ENCODE results near the gene WWOX. TPM values are rescaled to one million over a fixed set of nuclear protein-coding genes. Genes with fewer than 3 reads are reported as not detected.

Gene WWOX
- total and polyA plus RNA-seq, 2 of the 4 experiments (the other 2 are of a cell fraction): 2.7 to 5.4 TPM

GRCh38 chr16:78656887-78657286 is 557.4 kb downstream of the WWOX start:
- Histone ChIP-seq H2AFZ (replicated peaks; ENCODE audit: low read length, poor library complexity) (no peak overlapping the region), H3K36me3 (ENCODE audit: control insufficient read depth, insufficient read depth, low read length) (no peaks in the 10 kb centered on the region), H3K27ac (ENCODE audit: insufficient read depth, low read length) (no peak overlapping the region), H3K9me1 (ENCODE audit: insufficient read depth, low read length) (no peaks in the 10 kb centered on the region), H2BK5ac (ENCODE audit: low read depth, low read length, poor library complexity, severe bottlenecking) (no peak overlapping the region), H2BK15ac (ENCODE audit: low read depth, low read length) (no peak overlapping the region), H3K79me1 (ENCODE audit: low read depth in 1 of 2, low read length in 2 of 2) (no peaks in the 10 kb centered on the region), H3K56ac (ENCODE audit: extremely low read depth, insufficient read depth, low read length) (no peak overlapping the region), H2AK5ac (ENCODE audit: low read depth, low read length) (no peak overlapping the region), H2BK20ac (ENCODE audit: low read depth, low read length) (no peak overlapping the region), H4K91ac (ENCODE audit: insufficient read depth, low read depth, low read length) (no peak overlapping the region), H3K27me3 (ENCODE audit: control insufficient read depth, insufficient read depth, low read length) (no peaks in the 10 kb centered on the region), H3K4me2 (ENCODE audit: low read depth, low read length) (no peak overlapping the region), H3K23ac (ENCODE audit: low read depth, low read length) (no peak overlapping the region), H3K18ac (ENCODE audit: low read depth, low read length) (no peak overlapping the region), H3K9ac (ENCODE audit: low read depth, low read length) (no peak overlapping the region), H3K4me1 (ENCODE audit: control insufficient read depth, insufficient read depth, low read length) (no peaks in the 10 kb centered on the region), H4K5ac (ENCODE audit: low read depth, low read length) (no peak overlapping the region), H4K8ac (ENCODE audit: low read depth in 2 of 2, low read length in 2 of 2) (no peak overlapping the region), H3K14ac (replicated peaks; ENCODE audit: low read depth, low read length) (no peak overlapping the region), H3K9me3 (ENCODE audit: control insufficient read depth, insufficient read depth, low read length) (peaks cover 18% of the 10 kb centered on the region), H3K4ac (ENCODE audit: low read depth, low read length) (no peak overlapping the region), H2AK9ac (replicated peaks; ENCODE audit: low read depth, low read length, poor library complexity) (no peak overlapping the region), H4K20me1 (ENCODE audit: insufficient read depth, low read length) (no peaks in the 10 kb centered on the region), H3K4me3 (ENCODE audit: insufficient read depth, low read depth, low read length) (no peak overlapping the region), H2BK120ac (ENCODE audit: low read depth, low read length) (no peak overlapping the region)
- ChIA-PET CTCF (no interaction called here), POLR2A (ENCODE audit: unreplicated experiment) (no interaction called here)
- DNase-seq (no peak), ATAC-seq (ENCODE audit: low read depth) (no peak)
- no TSS peak for BruUV-seq (replicated peaks)
- no CpG with 5 or more reads among the region's 10 CpGs for WGBS, 2 experiments (ENCODE audit: extremely low coverage in 2 of 2, insufficient read length in 1 of 2)
- in situ Hi-C loops (cut with MboI; ENCODE audit: low sequenced_read_pairs) (no loop called here), dilution Hi-C loops (cut with HindIII; ENCODE audit: low sequenced_read_pairs, unreplicated experiment) (no loop called here), intact Hi-C loops (cut with micrococcal nuclease) (no loop called here)
- TF ChIP-seq CEBPB (IDR thresholded peaks at IDR 0.05; ENCODE audit: low read depth, low read length) (peak; percentile 45; the same call in 1 of the 2 replicates), CHD1 (IDR thresholded peaks at IDR 0.05; ENCODE audit: low read depth, low read length) (no peak), MAFK (IDR thresholded peaks at IDR 0.05; ENCODE audit: low read depth, low read length) (no peak), RCOR1 (IDR thresholded peaks at IDR 0.05; ENCODE audit: insufficient replicate concordance, low read length) (no peak), SMC3 (IDR thresholded peaks at IDR 0.05; ENCODE audit: low read depth, low read length) (no peak), MAZ (IDR thresholded peaks at IDR 0.05; ENCODE audit: borderline replicate concordance, low read depth, low read length) (no peak), POLR2A (IDR thresholded peaks at IDR 0.05; ENCODE audit: low read depth, low read length) (no peak), MXI1 (IDR thresholded peaks at IDR 0.05; ENCODE audit: borderline replicate concordance, low read depth, low read length) (no peak), ELK1 (IDR thresholded peaks at IDR 0.05; ENCODE audit: borderline replicate concordance, low read depth, low read length) (no peak)
